HG02981 (cell line): ENCODE results near the gene MCM10.

Experiments
- ATAC-seq: cut with Tn5 transposase; IDR thresholded peaks from one replicate; pipeline ENCODE4 v1.9.1; 2021; ENCODE audit warnings: mild to moderate bottlenecking, moderate library complexity; ENCODE audit not compliant: unreplicated experiment

The MCM10 gene

DNA sequence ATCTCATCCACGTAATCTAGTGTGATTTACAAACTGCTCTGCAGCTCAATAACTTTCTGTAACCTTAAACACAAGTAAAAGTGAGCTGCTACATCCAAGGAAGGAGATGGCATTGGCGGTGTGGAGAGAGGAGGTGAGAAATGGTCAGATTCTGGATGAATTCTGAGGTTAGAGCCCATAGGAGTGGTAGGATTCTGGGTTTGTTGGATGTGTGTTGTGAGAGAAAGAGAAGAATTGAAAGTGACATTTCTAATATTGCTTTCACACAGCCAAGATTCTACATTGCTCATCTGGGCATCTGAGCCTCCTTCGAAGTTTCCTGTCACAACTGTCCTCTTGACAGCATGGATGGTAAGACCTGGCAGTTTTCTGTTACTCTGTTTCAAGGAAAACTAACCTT is 2.5 kb downstream of the MCM10 start:
- ATAC-seq, result no peak

DNA sequence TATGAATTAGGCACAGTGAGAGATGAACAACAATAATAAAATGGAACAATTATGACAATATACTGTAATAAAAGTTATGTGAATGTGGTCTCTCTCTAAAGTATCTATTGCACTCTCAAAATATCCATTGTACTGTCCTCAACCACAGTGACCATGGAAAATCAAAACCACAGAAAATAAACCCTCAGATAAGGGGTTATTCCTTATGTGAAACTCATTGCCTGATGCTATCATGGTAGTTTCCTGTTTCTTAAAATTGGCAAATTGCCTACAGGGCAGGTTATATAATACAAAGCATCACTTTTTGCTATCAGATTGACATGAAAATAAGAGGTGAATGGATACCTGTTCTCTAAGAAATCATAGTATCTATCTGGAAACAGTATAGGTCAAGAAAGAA is 3.8 kb downstream of the MCM10 start:
- no peak for ATAC-seq

DNA sequence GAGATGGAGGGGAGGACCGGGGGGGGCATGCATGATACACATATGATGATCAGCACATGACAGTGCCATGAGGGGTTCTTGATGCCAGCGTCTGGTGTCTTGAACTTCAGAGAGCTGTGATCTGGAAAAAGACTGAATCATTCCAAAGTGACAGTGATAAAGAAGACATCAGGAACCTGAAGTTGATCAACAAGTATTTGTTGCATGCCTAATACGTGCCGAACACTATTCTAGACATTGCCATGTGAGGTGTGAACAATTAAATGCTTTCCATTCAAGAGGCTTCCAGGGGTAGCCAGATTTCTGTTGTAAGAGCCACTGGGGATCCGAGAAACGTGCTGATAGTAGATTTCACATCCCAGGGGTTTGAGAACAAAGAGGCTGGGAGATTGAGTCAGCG is 6.2 kb downstream of the MCM10 start:
- no peak for ATAC-seq

DNA sequence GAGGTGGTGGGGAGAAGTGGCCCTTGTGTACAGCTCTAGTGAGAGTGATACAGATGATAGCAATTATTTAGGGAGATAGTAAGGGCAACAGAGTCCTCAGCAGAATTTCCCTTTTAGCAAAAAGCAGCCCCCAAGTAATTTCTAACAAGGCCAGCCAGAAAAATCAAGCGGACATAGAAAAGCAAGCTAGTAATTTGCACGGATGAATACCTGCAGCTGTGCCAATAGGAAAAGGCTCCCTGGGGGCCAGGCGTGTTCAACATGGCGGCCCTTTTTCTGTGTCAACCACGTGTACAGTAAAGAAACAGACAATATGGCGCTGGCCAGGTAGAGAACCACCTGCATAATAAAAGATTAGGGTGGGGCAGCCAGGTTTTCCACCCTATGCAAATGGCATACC is 7.4 kb downstream of the MCM10 start:
- ATAC-seq, result no peak

DNA sequence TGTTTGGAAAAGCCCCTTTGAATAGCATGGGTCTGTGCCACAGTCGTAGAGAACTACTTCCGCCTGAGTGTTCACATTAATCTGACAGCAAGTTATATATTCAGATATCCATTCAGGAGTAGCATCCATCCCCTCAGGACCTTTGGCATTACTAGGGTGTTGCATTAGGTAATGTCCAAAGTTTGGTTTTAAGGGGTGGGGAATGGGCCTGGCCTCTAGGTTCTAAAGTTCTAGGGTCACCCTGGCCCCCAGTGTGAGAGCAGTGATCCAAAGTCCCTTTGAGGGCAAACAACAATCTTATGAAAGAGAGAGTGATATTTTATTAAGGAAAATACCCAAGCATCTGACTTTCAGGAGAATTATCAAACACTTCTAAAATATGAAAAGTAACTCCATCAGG is 12.3 kb downstream of the MCM10 start:
- no peak for ATAC-seq

DNA sequence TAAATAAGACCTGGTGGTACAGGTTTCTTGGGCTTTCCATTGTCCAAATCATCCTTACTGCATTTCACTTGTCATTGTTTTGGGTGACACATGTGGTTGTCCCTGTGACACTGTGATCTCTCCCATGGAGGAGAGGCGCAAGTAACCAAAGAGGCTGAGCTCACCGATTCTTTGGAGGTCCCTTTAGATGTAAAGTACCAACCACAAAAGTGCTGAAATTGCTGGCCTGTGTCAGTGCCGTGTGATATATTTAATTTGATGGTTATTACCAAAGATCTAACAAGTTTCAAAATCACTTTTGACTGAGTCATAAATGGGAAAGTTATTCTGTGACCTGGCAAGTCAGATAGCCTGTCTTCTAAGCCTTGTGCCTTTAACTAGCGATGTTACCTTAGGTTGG is 19.4 kb downstream of the MCM10 start:
- ATAC-seq, result no peak

DNA sequence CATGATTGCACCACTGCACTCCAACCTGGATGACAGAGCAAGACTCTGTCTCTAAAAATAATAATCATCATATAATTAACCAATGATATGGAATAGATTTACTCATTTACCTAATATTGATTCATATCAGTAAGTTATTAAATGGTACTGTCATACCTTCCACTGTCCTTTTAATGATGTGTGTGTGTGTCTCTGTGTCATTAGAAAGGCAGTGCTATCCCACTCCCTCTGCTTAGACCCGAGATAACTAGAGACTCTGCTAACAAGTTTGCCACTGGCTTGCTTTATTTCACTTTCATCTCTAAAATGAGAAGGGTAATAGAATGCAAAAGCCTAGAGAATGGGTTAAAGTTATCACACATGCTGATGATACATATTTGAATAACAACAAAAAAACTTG is 21.1 kb downstream of the MCM10 start:
- ATAC-seq, result no peak

DNA sequence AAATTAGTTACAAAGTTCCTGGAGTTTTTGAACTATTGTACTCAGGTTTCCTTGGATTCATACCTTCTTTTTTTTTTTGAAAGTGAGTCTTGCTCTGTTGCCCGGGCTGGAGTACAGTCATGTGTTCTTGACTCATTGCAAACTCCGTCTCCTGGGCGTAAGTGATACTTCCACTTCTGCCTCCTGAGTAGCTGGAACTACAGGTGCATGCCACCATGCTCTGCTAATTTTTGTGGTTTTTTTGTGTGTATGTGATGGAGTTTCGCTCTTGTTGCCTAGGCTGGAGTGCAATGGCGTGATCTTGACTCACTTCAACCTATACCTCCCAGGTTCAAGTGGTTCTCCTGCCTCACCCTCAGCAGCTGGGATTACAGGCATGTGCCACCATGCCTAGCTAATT is 22.3 kb downstream of the MCM10 start:
- ATAC-seq, result peak; percentile 57

DNA sequence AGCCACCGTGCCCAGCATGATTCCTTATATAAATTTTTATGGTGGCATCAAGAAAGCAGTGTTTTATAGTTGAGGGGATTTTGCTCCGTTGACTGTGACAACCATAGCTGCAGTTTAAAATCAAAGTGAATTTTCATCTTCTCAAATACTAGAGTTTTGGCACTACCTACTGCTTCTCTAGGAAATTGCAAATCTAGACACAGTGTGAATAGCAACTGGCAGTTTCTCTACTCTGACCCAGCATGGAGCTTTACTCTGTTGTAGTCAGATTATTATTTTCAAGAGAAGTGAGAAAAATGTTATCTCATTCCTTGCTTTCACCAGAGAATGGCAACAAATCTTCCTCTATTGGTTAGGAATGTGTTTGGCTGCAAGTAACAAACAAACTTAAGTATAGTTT is 22.9 kb downstream of the MCM10 start:
- ATAC-seq, result no peak

DNA sequence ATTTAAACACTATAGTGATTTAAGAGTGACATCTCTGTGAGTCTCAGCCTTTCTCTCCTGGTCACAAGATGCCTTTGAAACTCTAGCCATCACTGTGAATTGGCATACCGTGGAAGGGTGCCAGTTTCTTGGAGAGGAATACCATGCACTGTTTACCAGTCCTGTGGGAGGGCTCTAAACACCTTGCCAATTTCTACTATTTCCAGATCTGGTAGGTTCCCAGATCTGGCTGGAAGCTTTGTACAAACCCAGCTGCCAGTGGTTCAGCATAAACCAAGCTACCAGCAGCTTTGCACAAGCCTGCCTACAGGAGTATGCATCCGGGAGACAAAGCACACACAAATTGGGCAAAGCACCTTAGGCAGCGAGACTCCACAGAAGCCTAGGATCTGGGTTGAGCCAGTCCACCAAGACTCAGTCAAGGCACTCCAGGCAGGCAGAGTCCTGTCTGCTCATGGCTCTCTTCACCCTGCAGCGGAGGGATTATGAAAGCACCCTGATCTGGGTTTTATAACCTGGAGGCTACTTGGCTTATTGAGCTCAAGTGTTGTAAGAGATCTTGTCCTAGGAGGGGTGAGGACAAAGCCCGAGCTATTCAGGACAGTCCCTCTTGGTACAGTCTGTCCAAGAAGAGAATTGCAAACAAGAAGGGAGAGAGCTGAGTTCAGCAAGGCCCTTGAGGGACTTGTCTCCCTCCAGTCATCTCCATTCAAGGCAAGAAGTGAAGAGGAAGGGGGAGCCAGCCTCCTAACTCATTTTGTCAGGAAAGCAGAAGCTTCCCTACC is 23.6 kb downstream of the MCM10 start:
- ATAC-seq, result no peak

DNA sequence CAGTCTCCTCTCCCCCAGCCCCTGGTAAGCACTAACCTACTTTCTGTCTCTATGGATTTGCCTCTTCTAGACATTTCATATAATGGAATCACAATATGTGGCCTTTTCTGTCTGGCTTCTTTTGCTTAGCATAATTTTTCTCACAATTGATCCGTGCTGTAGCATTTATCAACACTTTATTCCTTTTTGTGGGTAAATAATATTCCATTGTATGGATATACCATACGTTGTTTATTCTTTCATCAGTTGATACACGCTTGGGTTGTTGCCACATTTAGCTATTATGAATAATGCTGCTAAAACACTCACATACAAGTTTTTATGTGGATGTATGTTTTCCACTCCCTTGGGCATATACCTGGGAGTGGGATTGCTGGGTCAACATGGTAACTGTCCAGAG is 25.8 kb downstream of the MCM10 start:
- ATAC-seq, result no peak

DNA sequence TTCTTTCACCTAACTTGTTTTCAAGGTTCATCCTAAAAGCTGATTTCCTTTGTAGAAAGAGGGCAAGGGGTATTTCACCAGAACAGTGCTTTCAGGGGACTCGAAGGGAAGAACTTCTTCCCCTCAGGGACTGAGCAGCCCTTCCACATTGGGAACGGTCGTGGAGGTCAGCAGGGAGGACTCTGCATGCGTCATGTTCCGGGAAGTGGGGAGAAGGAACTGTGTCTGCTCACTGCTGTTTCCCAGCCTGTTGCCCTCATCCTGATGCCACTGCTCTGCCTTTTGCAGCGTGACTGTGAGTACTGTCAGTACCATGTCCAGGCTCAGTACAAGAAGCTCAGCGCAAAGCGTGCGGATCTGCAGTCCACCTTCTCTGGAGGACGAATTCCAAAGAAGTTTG is 27.2 kb downstream of the MCM10 start:
- no peak for ATAC-seq

DNA sequence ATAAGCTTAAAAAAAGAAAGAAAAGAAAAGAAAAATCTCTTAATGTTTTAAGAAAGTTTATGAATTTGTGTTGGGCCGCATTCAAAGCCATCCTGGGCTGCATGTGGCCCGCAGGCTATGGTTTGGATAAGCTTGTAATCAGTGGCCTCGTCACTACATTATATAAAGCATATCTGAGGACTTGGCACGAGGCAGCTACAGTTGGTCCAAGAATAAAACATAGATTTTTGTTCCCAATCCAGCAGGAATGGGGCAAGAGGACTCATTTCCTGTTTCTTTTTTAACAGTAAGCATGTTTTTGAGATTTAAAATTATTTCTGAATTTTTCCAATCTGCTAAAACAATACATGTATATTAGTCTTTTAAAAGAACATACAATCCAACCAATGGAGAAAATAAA is 28.6 kb downstream of the MCM10 start:
- ATAC-seq, result no peak

DNA sequence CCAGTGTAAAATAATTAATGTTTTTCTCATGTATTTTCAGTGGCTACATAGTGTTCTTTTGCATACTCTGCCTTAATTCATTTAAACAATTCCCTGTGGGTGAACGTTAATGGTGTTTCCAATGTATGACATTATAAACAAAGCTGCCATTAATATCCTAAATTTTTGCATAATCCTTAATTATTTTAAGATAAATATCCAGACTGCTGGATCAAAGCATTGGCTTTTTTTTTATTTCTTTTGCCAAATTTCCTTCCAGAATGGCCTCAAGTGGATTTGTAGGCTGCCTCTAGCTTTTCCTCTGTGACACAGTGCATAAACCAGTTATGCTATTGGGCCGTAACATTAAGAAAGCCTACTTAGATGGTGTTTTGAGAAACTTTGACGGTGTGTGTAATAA is 29.5 kb downstream of the MCM10 start:
- ATAC-seq, result no peak

DNA sequence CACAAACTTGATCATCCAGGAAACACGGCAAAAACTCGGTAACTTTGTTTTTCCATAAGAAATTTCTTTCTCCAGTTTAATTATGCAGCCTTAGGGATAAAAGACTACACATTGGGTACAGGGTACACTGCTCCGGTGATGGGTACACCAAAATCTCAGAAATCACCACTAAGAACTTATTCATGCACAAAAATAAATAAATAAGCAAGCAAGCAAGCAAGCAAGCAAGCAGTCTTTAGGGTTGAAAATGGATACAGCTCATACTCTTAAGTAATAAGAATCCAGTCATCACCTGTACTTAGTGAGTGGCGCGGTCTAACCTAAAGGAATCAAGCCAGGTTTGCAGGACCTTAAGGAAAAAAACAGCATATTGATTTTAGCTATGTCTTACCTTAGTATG is 30.0 kb downstream of the MCM10 start:
- ATAC-seq, result no peak

DNA sequence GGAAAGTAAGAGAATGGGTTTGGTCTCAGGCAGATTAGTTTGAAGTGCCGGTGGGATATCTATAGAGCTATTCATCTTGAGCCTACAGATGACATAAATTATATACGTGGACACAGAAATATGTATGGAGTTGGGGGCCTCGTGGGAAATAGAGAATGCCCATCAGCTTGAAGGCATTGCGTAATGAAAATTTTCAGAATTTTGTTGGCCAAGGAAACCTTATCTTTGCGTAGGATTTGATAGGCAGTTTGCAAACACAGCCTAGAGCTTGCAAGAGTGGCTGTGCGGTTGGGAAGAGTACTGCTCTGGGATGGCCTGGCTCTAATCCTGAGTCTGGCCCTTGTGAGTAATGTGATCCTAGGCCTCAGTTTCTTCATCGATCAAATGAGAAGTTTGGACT is 32.3 kb downstream of the MCM10 start:
- ATAC-seq, result no peak

DNA sequence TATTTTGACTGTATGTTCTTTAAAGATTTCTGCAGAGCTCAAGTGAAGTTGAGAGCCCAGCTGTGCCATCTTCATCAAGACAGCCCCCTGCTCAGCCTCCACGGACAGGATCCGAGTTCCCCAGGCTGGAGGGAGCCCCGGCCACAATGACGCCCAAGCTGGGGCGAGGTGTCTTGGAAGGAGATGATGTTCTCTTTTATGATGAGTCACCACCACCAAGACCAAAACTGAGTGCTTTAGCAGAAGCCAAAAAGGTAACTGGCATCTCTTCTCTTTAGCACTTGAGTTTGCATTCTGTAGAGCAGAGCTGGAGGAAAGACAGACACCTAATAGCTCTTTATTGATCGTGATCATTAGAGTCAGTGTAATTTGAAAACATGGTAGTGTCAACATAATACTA is 33.7 kb downstream of the MCM10 start:
- no peak for ATAC-seq

DNA sequence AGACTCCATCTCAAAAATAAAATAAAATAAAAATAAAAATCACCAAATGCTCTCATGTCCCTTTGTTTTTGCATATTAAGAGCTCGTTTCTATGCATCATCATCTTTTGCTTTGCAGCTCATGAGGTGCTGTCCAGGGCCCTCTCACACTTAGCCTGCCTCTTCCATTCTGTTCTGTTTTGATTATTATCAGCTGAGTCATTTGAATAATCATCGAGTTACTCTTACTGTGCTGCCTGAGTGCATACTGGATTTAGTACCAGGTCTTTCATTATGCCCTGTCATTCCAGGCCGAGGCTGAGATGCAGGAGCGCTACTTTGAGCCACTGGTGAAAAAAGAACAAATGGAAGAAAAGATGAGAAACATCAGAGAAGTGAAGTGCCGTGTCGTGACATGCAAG is 39.8 kb downstream of the MCM10 start:
- ATAC-seq, result no peak

DNA sequence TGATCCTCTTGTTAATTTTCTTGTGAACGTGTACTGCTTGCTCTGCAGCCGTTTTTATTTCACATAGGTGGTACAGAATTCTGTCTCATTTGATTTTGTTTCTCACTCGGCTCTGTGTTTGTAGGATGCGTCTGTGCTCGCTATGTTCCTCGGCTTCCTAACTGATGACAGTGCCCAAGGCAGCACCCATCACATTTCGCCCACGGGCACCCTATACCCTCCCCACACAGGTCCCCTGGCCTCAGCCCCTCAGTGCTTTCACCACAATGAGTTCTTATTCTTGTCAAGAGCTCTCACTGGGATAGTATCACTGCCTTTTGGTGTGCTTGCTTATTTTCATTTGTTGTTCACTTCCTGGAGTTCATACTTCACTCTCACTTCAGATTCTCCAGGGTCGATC is 44.7 kb downstream of the MCM10 start:
- no peak for ATAC-seq

DNA sequence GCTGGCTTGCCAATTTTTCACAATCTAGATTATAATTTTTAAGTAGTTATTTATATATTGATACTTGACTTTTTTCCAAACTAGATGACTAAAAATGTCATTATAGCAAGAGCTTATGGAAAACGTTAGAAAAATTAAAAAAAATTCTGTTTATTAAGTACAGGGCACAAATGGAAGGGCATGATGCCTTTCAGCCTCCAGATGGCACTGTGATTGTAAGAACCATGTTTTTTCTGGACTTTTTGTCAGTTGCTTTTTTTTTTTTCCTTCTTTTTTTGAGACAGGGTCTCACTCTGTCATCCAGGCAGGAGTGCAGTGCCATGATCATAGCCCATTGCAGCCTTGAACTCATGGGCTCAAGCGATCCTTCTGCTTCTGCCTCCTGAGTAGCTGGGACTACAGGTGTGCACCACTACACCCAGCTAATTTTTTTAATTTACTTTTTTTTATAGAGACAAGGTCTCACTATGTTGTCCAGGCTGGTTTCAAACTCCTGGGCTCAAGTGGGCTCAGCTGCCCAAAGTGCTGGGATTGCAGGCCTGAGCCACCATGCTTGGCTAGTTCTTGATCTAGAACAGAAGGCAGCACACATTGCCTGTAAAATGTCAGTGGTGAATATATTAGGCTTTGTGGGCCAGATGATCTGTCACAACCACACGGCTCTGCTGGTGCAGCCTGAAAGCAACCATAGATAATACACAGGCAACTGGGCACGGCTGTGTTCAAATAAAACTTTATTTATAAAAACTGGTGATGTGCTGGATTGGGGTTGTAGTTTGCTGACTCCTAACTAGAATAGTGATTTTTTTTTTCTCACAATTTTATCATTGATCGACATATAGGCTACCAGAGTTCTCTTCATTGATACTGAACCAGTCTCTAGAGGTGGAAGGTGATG is 45.4 kb downstream of the MCM10 start:
- ATAC-seq, result no peak

DNA sequence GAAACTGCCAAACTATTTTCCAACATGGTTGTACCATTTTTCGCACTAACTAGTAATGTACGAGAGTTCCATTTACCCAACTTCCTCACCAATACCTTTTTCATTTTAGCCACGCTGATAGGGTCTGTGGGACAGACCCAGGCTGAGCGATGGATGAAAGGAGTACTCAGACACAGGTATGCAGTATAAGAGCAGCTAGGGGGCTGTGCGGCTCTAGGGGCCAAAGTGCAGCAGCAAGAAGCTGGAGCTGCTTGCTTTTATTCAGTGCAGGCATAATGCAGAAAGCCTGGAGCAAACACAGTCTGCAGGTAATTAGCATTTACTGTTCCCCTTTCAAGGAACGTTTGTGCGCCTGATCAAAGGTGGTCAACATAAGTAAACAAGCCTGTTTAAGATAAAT is 51.8 kb downstream of the MCM10 start:
- ATAC-seq, result no peak

DNA sequence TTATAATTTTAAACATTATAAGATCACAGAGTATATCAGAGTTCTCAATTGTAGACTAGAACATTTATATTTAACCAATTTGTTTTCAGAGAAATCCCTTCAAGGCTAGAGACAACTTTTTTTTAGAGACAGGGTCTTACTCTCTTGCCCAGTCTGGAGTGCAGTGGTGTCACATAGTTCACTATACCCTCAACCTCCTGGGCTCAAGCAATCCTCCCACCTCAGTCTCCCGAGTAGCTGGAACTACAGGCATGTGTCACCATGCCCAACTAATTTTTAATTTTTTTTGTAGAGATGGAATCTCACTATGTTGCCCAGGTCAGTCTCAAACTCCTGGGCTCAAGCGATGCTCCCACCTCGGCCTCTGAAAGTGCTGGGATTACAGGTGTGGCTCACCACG is 57.5 kb downstream of the MCM10 start:
- ATAC-seq, result no peak
